Progenitor cell of endocrine pancreas (in vitro differentiated cells): ENCODE measurements around the gene CPE. TPM values are rescaled to one million over a fixed set of nuclear protein-coding genes. Genes with fewer than 3 reads are reported as not detected.
A peak's percentile ranks its signal among the peaks of the same experiment; 100 is the strongest.

ENCODE experiments used
- DNase-seq: peaks from one replicate; pipeline ENCODE4 v3.0.0; 2021; ENCODE audit warnings: low spot score; ENCODE audit not compliant: unreplicated experiment
- H3K27ac Mint-ChIP-seq: 2 replicates; pipeline ENCODE4 v1.8.0; 2021; ENCODE audit warnings: mild to moderate bottlenecking, moderate library complexity, mixed read lengths
- H3K27me3 Mint-ChIP-seq: 2 replicates; pipeline ENCODE4 v1.8.0; 2021; ENCODE audit warnings: mixed read lengths
- H3K36me3 Mint-ChIP-seq: 2 replicates; pipeline ENCODE4 v1.8.0; 2022; ENCODE audit warnings: mixed read lengths; ENCODE audit not compliant: insufficient read depth
- H3K4me1 Mint-ChIP-seq: 2 replicates; pipeline ENCODE4 v1.8.0; 2021; ENCODE audit warnings: low read depth, mixed read lengths
- H3K4me3 Mint-ChIP-seq: 2 replicates; pipeline ENCODE4 v1.8.0; 2021; ENCODE audit warnings: low read depth, mild to moderate bottlenecking, moderate library complexity, mixed read lengths
- H3K9me3 Mint-ChIP-seq: 2 replicates; pipeline ENCODE4 v1.8.0; 2021; ENCODE audit warnings: low read depth, mixed read lengths
- total RNA-seq: library from RNA; stranded (reverse); gene quantifications from 2 replicates; pipeline ENCODE4 v1.2.1, GENCODE V29; 2021
- TF ChIP-seq, protein P1 (sequence below): fragments of 200-600 bp; sonication (generic); IDR thresholded peaks from one replicate; pipeline ENCODE4 v1.5.0; 2021; ENCODE audit warnings: antibody characterized with exemption, mild to moderate bottlenecking; ENCODE audit not compliant: unreplicated experiment

Gene CPE
- total RNA-seq, 1 donor from 2014 or later, result 129 TPM

DNA sequence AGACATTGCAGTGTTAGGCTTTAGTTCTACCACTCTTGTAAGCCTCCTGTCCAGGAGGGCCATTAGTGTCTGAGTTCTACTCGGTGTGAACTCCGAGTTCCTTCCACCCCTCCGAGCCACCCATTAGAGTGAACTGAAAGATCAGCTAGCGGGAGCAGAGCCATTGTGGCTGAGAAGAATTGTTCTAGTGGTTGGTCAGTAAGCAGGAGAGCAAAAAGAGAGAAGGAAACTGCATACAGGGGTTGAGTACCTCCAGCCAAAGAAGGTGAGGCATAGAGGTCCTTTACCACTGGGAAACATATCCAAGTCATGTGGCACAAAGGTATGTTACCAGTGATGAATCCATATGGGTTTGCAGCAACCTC lies 96.9 kb downstream of the CPE start:
- H3K4me1 Mint-ChIP-seq, result no peaks in the 10 kb centered on the region
- no peak overlapping the region for H3K27ac Mint-ChIP-seq
- H3K9me3 Mint-ChIP-seq, result peaks cover 42% of the 10 kb centered on the region
- no peaks in the 10 kb centered on the region for H3K27me3 Mint-ChIP-seq
- H3K4me3 Mint-ChIP-seq, result no peak overlapping the region
- DNase-seq, result no peak
- peaks cover 44% of the 10 kb centered on the region for H3K36me3 Mint-ChIP-seq
- TF ChIP-seq, protein P1, sequence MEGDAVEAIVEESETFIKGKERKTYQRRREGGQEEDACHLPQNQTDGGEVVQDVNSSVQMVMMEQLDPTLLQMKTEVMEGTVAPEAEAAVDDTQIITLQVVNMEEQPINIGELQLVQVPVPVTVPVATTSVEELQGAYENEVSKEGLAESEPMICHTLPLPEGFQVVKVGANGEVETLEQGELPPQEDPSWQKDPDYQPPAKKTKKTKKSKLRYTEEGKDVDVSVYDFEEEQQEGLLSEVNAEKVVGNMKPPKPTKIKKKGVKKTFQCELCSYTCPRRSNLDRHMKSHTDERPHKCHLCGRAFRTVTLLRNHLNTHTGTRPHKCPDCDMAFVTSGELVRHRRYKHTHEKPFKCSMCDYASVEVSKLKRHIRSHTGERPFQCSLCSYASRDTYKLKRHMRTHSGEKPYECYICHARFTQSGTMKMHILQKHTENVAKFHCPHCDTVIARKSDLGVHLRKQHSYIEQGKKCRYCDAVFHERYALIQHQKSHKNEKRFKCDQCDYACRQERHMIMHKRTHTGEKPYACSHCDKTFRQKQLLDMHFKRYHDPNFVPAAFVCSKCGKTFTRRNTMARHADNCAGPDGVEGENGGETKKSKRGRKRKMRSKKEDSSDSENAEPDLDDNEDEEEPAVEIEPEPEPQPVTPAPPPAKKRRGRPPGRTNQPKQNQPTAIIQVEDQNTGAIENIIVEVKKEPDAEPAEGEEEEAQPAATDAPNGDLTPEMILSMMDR, result no peak

DNA sequence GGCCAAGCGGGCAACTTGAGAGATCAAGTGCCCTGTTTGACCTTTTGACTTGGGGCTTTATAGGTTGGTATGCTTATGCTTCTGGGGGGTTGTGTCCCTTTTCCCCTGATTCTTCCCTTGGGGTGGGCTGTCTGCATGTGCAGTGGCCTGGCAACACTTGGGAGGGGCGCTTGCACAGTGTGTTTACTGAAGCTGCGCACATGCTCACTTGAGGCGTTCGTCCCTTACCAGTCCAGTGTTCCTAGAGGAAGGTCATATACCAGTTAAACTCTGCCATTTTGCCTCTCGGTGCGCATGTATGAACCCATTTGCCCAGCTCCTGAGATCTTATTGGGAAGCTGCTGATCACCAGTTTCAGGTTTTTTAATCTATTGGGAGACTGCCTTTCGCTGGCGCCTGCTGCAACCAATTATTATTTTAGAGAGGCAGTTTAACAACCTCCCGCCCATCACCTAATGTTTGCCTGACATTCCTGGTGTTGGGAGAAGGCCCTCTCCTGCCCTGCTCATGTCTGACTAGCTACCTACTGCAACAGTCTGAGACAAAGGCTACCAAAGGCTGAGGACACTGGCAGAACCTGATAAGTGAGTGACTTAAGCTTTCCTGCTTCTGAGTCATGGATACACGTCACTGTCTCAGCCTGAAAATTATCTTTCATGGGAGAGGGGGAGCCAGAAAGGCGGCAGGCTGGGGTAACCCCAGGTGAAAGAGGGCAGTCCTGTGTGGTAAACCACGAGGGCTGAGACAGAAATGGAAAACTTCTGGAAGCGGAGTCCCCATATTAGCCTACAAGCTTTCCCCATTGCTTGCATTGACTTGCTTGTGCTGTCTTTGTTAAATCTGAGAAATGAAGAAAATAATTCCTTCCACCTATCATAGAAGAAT lies 97.6 kb downstream of the CPE start:
- Mint-ChIP-seq H3K4me3 (no peak overlapping the region), H3K27me3 (no peaks in the 10 kb centered on the region), H3K4me1 (no peaks in the 10 kb centered on the region), H3K27ac (no peak overlapping the region), H3K9me3 (peaks cover 38% of the 10 kb centered on the region), H3K36me3 (peaks cover 40% of the 10 kb centered on the region)
- TF ChIP-seq, protein P1, result no peak
- no peak for DNase-seq

DNA sequence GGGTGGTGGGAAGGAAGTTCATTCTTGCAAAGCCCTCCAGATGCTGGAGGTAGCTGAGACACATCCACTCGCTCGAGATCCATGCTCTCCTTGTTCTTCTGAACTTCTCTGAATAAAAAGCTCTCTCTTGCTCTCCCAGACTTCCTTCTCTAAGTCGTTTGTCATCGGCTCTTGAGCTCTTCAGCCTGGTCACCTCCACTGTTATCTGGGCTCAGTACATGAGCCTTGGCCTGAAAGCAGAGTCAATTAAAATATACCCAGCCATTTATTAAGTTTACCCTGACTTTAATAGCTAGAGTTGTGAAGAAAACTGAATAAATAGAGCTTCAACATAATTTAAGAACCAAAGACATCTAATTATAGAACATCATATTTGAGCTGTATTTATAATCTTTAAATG lies 99.0 kb downstream of the CPE start:
- H3K4me3 Mint-ChIP-seq, result no peak overlapping the region
- TF ChIP-seq, protein P1, result no peak

DNA sequence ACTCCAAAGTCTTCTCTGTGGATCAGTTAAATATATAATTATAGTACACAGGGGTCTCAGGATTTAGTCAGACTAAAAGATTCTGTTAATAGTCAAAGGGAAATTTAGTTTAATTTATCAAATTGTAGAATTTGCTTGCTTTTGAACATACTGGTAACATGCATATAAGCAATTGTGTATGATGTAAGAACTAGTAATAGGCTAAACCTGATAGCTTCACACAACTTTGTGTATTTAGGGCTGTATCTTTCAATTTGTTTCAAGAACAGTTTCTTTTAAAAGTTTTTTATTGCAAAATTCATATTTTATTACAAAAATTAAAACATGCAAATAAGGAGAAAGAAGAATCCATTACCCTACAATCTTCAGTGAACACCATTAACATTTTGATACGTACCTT lies 99.5 kb downstream of the CPE start:
- H3K4me1 Mint-ChIP-seq, result no peaks in the 10 kb centered on the region
- H3K4me3 Mint-ChIP-seq, result no peak overlapping the region
- TF ChIP-seq, protein P1, result no peak
- H3K27me3 Mint-ChIP-seq, result no peaks in the 10 kb centered on the region
- no peak overlapping the region for H3K27ac Mint-ChIP-seq
- peaks cover 34% of the 10 kb centered on the region for H3K36me3 Mint-ChIP-seq
- peaks cover 34% of the 10 kb centered on the region for H3K9me3 Mint-ChIP-seq
- DNase-seq, result no peak

More for the DNA sequence above, 99.0 kb downstream of the CPE start:
- Mint-ChIP-seq H3K27ac (peak overlapping the region; percentile 35), H3K9me3 (peaks cover 38% of the 10 kb centered on the region), H3K4me1 (no peaks in the 10 kb centered on the region), H3K36me3 (peaks cover 37% of the 10 kb centered on the region), H3K27me3 (no peaks in the 10 kb centered on the region)
- DNase-seq, result no peak

DNA sequence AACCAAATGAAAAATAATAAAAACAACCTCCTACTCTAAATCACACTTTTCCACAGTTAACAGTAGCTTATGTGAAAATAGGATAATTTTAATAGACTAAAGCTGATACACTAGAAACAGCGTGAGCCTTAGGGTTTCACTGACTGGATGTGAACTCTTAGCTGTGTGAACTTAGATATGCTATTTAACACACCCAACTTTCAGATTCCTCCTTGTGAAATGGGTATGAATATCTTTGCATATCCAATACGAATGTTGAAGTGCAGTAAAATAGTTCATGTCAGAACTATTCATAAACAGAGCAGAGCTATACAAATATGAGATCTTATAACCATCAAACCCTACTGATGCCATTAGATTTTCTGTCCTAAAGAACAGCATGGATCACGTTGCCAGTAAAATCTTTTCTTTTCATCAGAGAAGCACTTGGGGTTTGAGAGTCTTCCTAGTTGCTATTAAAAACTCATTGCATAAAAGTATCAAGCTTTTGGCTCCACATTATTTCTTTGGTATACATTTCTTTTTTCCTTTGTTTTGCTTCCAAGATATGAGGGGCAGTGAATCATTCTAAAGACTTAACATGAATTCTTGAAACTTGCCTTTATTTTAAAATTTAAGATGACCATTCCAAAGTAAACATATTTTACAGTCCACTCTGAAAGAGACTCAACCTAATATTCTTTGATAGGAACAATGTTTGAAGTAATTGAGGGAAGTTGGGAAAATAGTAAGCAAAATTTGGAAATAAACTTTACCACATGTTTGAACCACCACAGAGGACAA lies 102.4 kb downstream of the CPE start:
- Mint-ChIP-seq H3K27ac (no peak overlapping the region), H3K36me3 (peaks cover 20% of the 10 kb centered on the region), H3K27me3 (no peaks in the 10 kb centered on the region), H3K4me3 (no peak overlapping the region), H3K4me1 (no peaks in the 10 kb centered on the region), H3K9me3 (peaks cover 8% of the 10 kb centered on the region)
- DNase-seq, result no peak
- TF ChIP-seq, protein P1, result no peak
